Measurements from ENCODE around the gene CETN1. TPM values are rescaled to one million over a fixed set of nuclear protein-coding genes. Genes with fewer than 3 reads are reported as not detected.

The CETN1 gene
- total RNA-seq, result not detected

GRCh38 chr18:580154-580553 is at the start of gene CETN1:
Gene CETN1, plus strand, starts transcription at chr18:580380. Its CDS starts 29 bp downstream, at chr18:580409.

Other genes starting within 250 kb of the CETN1 start
- not detected for gene COLEC12, start 79.7 kb upstream of the CETN1 start, total RNA-seq
- gene CLUL1, start 16.6 kb downstream of the CETN1 start, total RNA-seq, result not detected
- gene TYMS, start 77.3 kb downstream of the CETN1 start, total RNA-seq, result 100 to 1,000 TPM; 242 to 244 TPM
- 10 to 100 TPM; 59.5 to 67.8 TPM for gene ENOSF1, start 132.2 kb downstream of the CETN1 start, total RNA-seq
- gene YES1, start 231.9 kb downstream of the CETN1 start, total RNA-seq, result 10 to 100 TPM; 15.8 to 17.8 TPM

All from activated naive CD4-positive, alpha-beta T cell treated with anti-CD3 and anti-CD28 coated beads, Interleukin-2, amount 10 ng/mL, durations not matched to agents 5 hours and 36 hours (primary cell).